CD4-positive, alpha-beta T cell treated with Interleukin-15 for 4 hours (primary cell): ENCODE measurements around the gene NPFFR1.
"Not testable (repeated sequence)": the region's sequence is repeated elsewhere in the genome, so short reads cannot be mapped to it uniquely, and the experiment has no call there.

Source experiments
- DNase-seq: peaks from one replicate; pipeline ENCODE4 v3.0.0-alpha.2; 2020; ENCODE audit warnings: low spot score

The NPFFR1 gene

GRCh38 chr10:70255329-70256299 lies 28.2 kb downstream of the NPFFR1 start:
- DNase-seq: no peak

GRCh38 chr10:70254778-70255328 lies 29.0 kb downstream of the NPFFR1 start:
- no peak for DNase-seq

- DNase-seq: no peak
Measured at GRCh38 chr10:70253878-70254765, 29.7 kb downstream of the NPFFR1 start.

DNA sequence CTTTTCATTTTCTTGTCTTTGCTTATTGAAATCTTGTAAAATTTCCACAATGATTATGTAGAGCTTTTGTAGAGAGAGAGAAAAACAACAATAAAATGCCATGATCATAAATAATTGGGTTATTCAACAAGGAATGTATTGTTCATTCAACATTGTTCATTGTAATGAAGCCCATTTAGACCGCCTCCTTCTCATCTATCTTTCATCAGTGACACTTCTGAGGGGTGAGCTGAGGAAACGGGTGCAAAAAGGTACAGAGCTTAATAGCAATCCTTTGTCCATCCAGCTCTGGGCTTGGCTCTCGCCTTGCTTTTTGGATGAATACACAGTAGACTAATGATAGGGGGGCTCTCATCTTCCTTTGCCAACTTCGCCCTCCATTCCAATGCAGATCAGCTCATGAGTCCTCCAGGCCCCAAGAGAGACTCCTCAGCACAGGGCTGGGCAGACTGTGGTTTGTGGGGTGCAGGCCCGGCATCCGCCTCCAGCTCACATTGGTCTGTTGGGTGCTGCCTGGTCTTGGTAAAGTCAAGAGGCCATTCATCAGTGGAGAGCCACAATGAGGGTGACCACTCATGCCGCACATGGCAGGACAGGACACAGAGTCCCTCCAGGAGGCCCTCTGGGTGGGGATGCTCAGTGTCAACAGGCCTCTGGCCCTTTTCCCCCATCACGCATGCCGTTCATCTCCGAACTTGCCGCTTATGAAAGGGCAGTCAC lies 32.7 kb downstream of the NPFFR1 start:
- DNase-seq: no peak

DNA sequence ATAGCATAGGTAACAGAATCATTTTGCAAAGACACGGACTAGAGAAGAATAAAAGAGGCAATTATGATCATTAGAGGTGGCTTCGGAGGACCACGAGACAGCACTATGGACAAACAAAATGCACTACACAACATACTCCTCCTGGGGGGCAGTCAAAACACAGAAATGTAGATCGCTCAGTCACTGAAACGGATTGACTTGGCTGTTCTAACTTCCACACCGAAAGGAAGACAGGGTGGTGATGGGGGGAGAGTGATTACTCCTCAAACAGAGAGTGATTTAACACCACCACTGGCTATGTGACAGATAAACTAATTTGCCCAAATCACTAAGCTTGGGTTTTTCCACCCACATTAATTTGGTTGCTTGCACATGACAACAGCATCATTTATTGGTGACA lies 36.4 kb downstream of the NPFFR1 start:
- DNase-seq: no peak

DNA sequence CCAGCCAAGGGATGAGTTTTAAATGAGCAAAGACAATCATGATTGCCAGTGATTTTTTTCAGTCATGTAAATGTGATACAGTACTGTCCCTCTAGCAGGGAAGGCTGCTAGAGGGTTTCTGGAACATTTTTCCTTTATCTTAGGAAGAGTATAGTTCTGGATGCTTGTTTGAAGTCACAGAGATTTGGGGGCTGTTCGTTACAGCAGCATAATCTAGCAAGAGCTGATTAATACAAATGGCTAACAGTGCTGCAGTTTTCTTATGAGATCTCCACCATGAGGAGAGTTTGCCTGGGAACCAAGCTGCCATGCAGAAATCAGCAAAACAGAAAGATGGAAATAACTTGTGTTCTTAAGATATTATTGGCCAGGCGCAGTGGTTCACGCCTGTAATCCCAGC lies 42.7 kb downstream of the NPFFR1 start:
- DNase-seq: no peak

DNA sequence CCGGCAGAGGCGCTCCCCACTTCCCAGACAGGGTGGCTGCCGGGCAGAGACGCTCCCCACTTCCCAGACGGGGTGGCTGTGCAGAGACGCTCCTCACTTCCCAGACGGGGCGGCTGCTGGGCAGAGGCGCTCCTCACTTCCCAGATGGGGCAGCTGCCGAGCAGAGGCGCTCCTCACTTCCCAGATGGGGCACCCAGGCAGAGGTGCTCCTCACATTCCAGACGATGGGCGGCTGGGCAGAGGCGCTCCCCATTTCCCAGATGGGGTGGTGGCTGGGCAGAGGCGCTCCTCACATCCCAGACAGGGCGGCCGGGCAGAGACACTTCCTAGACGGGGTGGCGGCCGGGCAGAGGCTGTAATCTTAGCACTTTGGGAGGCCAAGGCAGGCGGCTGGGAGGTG lies 43.8 kb downstream of the NPFFR1 start:
- not testable (repeated sequence) for DNase-seq

DNA sequence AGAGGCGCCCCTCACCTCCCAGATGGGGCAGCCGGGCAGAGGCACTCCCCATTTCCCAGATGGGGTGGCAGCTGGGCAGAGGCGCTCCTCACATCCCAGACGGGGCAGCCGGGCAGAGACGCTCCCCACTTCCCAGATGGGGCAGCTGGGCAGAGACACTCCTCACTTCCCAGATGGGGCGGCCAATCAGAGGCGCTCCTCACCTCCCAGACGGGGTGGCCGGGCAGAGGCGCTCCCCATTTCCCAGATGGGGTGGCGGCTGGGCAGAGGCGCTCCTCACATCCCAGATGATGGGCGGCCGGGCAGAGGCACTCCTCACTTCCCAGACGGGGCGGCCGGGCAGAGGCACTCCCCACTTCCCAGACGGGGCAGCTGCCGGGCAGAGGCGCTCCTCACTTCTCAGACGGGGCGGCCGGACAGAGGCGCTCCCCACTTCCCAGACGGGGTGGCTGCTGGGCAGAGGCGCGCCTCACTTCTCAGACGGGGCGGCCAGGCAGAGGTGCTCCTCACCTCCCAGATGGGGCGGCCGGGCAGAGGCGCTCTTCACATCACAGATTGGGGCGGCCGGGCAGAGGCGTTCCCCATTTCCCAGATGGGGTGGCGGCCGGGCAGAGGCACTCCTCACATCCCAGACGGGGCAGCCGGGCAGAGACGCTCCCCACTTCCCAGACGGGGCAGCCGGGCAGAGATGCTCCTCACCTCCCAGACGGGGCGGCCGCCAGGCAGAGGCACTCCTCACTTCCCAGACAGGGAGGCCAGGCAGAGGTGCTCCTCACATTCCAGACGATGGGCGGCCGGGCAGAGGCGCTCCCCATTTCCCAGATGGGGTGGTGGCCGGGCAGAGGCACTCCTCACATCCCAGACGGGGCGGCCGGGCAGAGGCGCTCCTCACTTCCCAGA lies 44.5 kb downstream of the NPFFR1 start:
- not testable (repeated sequence) for DNase-seq

DNA sequence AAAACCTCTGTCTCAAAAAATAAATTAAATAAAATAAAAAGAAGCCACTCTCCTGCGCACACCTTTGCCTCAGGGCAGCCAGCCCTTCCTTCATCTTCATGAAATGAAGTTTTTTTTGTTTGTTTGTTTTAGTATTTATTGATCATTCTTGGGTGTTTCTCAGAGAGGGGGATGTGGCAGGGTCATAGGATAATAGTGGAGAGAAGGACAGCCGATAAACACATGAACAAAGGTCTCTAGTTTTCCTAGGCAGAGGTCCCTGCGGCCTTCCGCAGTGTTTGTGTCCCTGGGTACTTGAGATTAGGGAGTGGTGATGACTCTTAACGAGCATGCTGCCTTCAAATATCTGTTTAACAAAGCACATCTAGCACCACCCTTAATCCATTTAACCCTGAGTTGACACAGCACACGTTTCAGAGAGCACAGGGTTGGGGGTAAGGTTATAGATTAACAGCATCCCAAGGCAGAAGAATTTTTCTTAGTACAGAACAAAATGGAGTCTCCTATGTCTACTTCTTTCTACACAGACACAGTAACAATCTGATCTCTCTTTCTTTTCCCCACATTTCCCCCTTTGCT lies 45.8 kb downstream of the NPFFR1 start:
- DNase-seq: not testable (repeated sequence)

GRCh38 chr10:70234668-70235447 lies 48.9 kb downstream of the NPFFR1 start:
- no peak for DNase-seq

DNA sequence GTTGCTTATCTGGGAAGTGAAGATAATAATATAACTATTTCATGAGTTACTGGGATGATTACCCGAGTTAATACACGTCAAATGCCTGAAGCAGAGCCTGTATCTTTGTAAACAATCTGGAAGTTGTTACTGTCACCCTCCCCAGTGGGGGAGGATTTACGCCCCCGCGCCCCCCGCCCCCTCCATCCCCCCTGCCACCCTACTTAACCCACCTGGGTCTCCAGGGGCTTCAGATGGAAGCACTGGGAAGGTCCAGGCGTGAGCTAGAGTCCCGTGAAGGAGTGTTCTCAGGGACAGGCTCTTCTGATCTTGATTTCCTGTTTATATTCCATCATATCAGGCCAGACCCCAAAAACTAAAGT lies 49.9 kb downstream of the NPFFR1 start:
- DNase-seq: no peak

DNA sequence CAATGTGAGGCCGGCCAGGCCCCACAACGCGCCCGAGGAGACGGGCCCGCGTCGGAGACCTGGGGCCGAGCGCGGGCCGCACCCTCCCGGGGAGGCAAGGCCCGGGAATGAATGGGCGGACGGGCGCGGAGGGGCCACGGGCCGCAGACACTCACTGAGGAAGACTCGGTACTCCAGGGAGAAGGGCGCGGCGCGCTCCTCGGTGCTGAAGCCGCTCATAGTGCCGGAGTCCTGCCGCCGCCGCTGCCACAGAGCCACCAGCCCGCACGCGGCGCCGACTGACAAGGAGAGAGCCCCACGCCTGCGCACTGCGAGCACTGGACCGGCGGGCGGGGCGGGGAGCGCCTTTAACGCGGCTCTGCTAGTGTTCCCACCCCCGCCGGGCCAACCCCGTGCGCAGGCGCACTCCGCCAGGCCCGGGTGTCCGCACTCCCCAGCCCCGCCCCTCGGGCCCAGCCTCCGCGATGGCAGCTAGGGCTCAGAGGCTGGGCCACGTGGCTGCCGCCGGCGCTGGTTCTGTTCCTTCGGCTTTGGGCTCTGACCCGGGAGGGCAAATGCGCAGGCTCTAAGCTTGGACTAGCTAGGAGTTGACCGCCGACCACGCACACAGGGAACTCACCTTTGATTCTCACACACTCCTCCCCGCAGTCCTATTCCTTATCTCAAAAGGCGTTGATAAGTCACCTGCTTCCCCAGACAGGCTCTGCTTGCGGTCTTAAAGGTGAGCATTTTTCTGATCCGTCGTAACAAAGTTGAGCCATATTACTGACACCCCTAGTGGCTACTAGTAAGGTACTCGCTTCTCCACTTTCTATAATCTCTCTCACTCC lies 50.5 kb downstream of the NPFFR1 start, which contains the start of gene PPA1:
PPA1 (minus strand) TSS at position 321 of the 830 bp plus-strand sequence; CDS start at position 219, 102 bp downstream.
- peak; percentile 99 for DNase-seq

DNA sequence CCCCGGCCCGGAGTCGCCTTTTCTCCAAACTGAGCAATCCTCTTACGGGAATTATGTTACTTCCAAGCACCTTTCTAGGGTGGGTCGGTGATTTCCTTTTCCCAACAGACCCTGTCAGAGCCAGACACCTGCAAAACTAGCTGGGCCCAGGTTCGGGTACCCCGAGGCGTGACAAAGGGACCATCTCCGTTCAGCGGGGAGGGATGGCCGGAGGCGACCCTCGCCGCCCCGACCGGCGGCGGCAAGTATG lies 51.0 kb downstream of the NPFFR1 start:
- DNase-seq: no peak

GRCh38 chr10:70232155-70232858 lies 51.5 kb downstream of the NPFFR1 start:
- DNase-seq: peak; percentile 42

GRCh38 chr10:70228491-70228890 lies 55.3 kb downstream of the NPFFR1 start:
- DNase-seq: no peak

GRCh38 chr10:70227548-70228320 lies 56.1 kb downstream of the NPFFR1 start:
- DNase-seq: no peak

GRCh38 chr10:70223728-70224127 lies 60.1 kb downstream of the NPFFR1 start:
- DNase-seq: no peak
